NCI-H69 (cell line): ENCODE results near the gene MARCO.
"Not testable (repeated sequence)": the region's sequence is repeated elsewhere in the genome, so short reads cannot be mapped to it uniquely, and the experiment has no call there.

ENCODE experiments used
- DNase-seq: peaks from one replicate; lab custom pipeline; 2025; lab: John Stamatoyannopoulos, UW

Gene MARCO

DNA sequence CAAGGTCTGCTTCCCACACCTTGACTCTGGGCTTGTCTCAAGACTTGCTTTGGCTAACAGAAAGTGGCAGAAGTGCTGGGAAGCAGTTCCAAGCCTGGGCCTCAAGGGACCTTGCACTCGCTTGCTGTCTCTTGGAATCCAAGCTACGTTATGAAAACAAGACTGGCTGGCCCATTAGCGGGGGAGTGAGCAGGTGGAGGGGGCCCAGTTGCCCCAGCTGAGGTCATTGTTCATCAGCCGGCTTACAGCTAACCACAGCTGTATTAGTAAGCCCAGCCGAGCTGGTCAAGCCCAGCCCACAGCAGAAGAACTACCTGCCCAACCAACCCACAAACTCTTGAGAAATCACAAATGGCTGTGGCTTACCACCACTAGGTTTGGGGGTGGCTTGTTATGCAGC, 63.1 kb downstream of the MARCO start:
- DNase-seq: no peak

DNA sequence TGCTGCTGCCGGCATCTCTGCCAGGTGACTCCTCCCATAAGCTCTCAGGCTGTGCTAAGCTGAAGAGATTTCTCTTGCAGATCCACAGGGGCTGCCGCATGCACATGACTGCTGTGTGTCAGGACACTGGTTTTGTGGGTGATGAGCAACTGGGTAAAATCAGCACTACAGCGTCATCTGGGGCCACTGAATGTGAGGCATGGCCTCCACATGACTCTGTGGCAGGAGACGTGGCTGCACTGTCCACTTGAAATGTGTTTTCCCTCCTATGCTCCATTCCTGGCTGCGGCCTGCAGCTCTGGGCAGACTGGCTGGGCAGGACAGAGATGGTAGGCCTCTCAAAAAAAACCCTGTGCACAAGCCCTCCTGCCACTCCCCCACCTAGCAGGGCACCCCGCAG, 63.6 kb downstream of the MARCO start:
- no peak for DNase-seq

GRCh38 chr2:119006441-119006840, 64.4 kb downstream of the MARCO start:
- DNase-seq: no peak

DNA sequence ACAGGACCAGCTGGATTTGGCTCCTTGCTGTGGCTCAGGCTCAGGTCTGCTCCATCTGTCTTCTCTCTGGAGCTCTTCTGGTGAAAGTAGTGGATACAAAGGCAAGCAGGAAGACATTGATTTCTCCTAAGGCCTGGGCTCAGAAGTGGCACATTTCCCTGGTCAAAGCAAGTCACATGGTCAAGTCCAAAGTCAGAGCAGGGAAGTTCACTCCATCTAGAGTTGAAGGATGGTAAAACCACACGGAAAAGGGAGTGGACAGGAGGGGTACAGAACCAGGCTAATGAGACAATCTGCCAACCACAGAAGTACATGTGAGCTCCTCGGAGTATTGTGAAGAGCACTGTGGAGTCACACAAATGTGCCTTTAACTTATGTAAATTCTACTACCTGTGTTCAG, 66.1 kb downstream of the MARCO start:
- DNase-seq: peak; percentile 18

- DNase-seq: no peak
These were observed 67.1 kb downstream of the MARCO start for GRCh38 chr2:119009110-119009509.

DNA sequence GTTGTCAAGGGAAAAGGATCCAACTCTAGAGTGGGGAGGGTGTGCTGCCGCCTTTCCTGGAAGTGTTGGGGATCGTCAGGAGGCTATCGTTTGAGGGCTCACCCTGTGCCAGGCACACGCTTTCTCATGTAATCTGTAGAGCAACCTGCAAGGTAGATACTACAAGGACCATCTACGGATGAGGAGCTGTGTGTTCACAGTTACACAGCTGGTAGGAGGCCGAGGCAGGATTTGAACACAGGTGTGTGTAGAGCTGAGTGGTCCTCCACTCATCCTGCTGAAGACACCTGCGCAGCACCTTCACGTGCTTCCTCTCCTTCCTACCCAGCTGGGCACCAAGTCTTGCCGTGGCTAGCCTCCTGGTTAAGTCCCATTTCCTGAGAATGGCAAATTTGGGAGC, 68.3 kb downstream of the MARCO start:
- no peak for DNase-seq

GRCh38 chr2:119011162-119011909, 69.3 kb downstream of the MARCO start:
- peak; percentile 75 for DNase-seq

DNA sequence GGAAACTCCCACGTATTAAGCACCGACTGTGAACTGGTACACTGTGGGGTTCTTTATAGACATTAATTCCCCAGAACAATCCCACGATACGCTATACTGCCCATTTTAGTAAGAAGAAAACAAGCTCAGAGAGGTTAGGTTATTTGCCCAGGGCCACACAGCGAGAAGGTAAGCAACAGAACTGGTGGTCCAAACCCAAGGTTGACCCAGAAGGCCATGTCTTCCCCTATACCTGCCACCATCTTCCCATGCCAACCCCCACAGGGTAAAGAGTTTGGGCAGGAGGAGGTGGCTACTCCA, 69.9 kb downstream of the MARCO start:
- DNase-seq: no peak

- DNase-seq: no peak
These were observed 70.6 kb downstream of the MARCO start for GRCh38 chr2:119012345-119013301.

DNA sequence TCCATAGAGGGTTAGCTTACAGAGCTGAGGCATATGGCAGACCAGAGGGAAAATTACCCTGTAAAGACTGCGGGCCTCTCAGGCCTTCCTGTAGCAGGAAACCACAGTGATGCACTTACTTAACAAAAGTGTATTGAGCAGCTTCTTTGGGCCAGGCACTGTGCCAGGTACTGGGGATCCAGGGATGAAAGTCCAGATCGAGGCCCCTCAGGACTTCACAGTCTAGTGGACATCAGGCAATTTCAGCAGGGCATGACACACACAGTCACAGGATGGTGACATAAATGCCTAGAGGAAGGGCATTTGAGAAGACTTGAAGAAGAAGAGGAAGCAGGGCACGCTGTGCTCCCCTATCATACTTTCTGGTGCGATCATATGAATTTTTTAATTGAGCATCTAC, 71.7 kb downstream of the MARCO start:
- DNase-seq: no peak

GRCh38 chr2:119015845-119016244, 73.9 kb downstream of the MARCO start:
- DNase-seq: peak; percentile 64

- DNase-seq: no peak
These were observed 77.5 kb downstream of the MARCO start for GRCh38 chr2:119019521-119019920.

DNA sequence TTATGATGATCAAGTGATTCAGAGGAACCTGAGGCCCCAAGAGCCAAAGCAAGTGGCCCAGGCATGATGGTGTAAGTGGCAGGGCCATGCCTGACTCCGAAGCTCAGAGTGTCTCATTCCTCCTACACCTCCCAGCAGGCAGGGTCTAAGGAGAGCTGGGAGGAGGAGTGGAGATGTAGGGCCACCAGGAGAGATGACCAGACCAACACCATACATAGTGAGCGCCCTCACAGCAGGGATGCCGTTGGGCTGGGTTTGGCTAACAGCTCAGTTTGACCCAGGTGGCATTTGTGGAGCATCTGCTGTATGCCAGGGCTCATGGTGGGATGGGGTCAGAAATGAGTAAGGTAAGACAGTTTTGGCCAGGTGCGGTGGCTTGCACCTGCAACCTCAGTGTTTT, 80.7 kb downstream of the MARCO start:
- DNase-seq: no peak

DNA sequence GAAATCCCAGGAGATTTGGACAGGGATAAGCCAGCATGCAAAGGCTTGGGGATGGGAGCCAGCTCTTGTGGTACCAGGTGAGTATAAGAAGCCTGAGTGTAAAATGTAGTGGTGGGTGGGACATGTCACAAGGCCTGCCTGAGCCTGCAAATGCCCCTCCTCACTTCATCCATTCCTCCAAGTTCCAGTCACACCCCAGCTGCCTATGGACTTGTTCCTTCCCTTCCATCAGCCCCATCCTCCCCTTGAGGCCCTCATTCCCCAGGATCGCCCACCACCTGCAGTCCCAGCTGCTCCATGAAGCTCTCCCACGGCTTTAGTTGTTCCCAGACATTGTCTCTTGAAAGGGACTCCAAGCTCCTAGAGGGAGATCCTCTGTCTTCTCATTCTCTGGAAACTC, 81.5 kb downstream of the MARCO start:
- DNase-seq: no peak

GRCh38 chr2:119024152-119024551, 82.2 kb downstream of the MARCO start:
- DNase-seq: no peak

DNA sequence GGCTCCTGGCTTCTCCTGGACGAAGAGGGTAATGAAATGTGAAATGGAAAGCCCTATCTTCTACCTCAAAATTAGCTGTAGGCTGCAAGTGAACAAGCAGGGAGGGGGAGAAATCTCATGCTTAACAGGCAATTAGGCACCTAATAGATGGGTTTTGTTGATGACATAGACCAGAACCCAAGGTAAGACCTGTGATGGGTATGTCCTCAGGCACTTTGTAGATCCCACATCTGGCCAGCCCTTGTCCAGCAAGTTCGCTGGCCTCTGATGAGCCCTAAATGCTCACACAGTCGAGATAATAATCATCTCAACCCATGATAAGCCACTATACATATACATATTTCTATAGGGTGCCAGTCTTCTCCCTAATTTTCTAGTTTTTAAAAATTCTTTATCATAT, 82.6 kb downstream of the MARCO start:
- no peak for DNase-seq

DNA sequence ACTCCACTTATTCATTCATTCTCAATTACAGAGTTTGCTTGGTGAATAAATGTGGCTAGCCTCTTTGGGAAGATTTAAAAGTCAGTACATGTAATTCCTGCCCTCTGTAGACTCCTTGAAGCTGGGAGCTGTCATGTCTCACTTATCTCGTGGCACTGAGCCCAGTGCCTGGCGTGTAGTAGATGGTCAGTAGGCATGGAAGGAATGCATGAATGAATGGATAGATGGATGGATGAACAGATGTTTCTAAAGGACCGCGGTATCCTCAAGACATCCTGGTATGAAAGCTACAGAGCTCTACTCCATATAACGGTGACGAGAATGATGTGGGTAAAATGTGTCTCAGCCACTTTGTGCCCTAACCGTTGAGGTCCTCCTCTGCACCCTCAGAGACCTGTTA, 83.0 kb downstream of the MARCO start:
- DNase-seq: no peak

- no peak for DNase-seq
These were observed 83.9 kb downstream of the MARCO start for GRCh38 chr2:119025762-119026351.

GRCh38 chr2:119026890-119027289, 84.9 kb downstream of the MARCO start:
- no peak for DNase-seq

DNA sequence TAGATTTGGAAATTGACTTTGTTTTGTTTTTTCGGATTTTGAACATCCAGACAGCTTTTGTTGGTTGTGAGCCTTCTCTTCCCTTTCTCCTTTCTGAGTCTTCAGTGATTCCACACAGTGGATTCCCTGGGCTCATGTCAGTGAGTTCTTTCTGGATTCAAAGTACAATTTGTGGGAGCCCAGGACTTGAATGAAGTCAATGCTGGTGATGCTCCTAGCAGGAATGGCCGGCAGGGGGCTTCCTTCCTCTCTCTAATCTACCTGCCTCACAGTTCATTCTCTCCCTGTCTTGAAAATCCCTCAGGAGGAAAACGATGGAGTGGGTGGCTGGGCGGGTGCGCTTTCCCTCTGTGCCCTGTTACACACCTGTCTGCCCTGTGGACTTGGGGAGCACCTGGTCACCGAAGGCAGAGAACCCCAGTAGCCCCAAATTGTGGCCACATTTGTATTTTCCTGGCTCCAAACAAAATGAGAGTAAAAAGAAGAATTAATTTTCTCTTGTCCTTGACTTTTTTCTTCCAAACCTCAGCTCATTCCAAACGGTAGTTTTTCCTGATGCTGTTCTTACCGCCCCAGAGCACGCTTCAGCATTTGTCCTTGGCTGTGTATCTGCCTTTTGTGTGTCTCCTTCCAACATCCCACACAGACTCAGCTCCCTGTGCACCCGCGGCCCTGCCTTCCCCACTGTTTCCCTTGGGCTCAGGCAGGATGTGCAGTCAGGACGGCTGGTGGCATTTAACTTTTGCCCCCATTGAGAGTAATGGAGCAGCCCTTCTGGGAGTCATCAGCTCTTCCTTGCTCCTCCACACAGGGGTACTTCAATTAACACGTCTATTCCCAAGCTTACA, 86.6 kb downstream of the MARCO start:
- DNase-seq: peak; percentile 63

GRCh38 chr2:119029297-119029696, 87.3 kb downstream of the MARCO start:
- no peak for DNase-seq

DNA sequence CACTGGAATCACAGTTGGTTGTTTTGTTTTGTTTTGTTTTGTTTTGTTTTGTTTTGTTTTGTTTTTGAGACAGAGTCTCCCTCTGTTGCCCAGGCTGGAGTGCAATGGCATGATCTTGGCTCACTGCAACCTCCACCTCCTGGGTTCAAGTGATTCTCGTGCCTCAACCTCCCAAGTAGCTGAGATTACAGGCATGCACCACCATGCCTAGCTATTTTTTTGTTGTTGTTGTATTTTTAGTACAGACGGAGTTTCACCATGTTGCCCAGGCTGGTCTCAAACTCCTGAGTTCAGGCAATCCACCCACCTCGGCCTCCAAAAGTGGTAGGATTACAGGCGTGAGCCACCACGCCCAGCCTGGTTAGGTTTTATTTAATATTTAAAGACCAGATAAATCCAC, 95.9 kb downstream of the MARCO start:
- DNase-seq: not testable (repeated sequence)
